ENCODE results near the gene TRAPPC8. TPM values are rescaled to one million over a fixed set of nuclear protein-coding genes. Genes with fewer than 3 reads are reported as not detected.

TRAPPC8 gene
- total RNA-seq, 2 experiments from 2014 or later: 40.1 to 42.7 TPM

DNA sequence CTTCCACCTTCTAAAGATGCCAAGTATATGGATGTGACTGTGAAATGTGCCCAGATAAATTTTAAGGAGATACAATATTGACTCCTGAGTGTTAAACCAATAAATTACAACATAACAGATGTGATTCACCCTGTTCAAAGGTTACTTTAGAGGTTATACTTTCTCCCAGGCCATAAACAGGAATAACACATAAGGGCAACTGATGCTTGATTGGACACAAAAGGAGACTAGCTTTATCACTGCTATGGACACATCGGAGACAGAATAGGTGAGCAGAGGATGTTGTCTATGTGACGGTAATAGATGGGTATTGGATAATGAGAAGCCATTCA, 150.4 kb downstream of the TRAPPC8 start:
- no peak overlapping the region for H3K4me3 Mint-ChIP-seq
- no peak for DNase-seq
- no peaks in the 10 kb centered on the region for H3K4me1 Mint-ChIP-seq
- ChIA-PET CTCF (no interaction called here), POLR2A (no interaction called here)
- no peaks in the 10 kb centered on the region for H3K9me3 Mint-ChIP-seq
- no peak overlapping the region for H3K27ac Mint-ChIP-seq
- H3K27me3 Mint-ChIP-seq: no peaks in the 10 kb centered on the region
- no peaks in the 10 kb centered on the region for H3K36me3 Mint-ChIP-seq (ENCODE audit: low read depth)

DNA sequence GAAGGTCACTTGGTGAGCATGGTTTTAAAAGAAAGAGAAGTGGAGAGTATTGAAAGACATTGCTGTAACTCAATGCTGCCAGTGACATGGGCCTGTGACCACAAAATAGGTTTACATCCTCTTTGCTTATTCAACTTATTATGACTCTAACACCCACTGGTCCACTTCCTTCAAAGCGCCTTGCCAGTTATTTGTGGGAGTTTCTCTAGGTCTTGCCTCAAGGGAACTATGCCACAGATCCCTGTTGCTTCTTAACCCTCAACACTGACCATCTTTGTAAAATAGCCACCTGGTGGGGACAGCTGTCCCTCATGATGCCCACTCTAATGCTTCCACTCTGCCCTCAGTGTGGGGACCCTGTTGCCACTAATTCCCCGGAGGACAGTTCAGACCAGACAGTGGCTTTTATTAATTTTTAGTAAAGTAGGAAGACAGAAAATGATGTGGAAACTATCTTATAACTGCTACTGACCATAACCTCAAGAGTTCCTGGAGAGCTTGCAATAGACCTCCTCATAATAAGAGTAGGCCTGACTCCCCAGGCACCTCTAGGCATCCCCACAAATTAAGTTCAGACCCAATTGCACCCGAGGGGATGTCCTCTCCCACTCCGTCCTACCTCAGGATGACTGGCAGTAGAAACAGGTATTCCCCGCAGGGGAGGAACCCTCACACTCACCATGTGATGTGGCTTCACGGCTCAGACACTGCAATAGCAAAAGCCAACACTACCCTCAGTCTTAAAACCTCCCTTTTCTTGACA, 150.9 kb downstream of the TRAPPC8 start:
- POLR2A ChIA-PET: no interaction called here

DNA sequence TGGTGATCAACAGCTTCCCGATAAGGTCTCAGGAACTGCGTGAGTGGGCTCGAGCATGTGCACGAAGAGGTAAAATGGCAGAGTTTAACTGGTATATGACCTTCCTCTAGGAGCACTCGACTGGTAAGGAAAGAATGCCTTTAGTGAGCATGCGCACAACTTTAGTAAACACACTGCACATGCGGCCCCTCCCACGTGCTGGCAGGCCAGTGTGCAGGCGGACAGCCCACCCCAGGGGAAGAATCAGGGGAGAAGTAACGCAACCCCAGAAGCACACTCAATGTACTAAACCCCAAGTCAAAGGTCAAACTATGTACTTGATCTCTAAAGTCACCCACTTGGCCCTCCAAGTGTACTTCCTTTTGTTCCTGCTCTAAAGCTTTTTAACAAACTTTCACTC, 153.5 kb downstream of the TRAPPC8 start:
- POLR2A ChIA-PET: no interaction called here
- CTCF ChIA-PET: no interaction called here
- no peaks in the 10 kb centered on the region for H3K36me3 Mint-ChIP-seq (ENCODE audit: low read depth)
- no peak overlapping the region for H3K4me3 Mint-ChIP-seq
- no peak overlapping the region for H3K27ac Mint-ChIP-seq
- DNase-seq: no peak
- no peaks in the 10 kb centered on the region for H3K4me1 Mint-ChIP-seq
- H3K9me3 Mint-ChIP-seq: no peaks in the 10 kb centered on the region
- H3K27me3 Mint-ChIP-seq: no peaks in the 10 kb centered on the region

More for the DNA sequence above, 150.9 kb downstream of the TRAPPC8 start:
- Mint-ChIP-seq H3K27me3 (no peaks in the 10 kb centered on the region), H3K4me1 (no peaks in the 10 kb centered on the region), H3K27ac (no peak overlapping the region), H3K36me3 (ENCODE audit: low read depth) (no peaks in the 10 kb centered on the region), H3K9me3 (no peaks in the 10 kb centered on the region), H3K4me3 (no peak overlapping the region)
- DNase-seq: no peak
- CTCF ChIA-PET: no interaction called here

DNA sequence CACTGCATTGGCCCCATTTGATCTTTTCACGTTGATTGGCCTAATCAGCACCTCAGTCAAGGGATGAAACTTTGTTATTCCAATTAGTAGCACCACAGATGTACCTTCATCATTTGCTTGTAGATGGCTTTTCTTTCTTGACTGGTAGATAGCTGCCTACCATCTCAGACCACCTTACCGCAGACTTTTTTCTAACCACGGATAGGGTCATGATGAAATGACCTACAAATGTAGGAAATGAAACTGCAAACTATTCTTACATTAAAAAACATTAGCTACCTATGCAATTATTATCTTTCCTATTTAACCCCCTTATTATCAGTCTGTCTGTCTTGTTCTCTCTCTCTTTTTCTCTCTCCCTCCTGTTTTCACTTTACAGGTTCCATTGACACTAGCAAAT, 159.9 kb downstream of the TRAPPC8 start:
- DNase-seq: no peak
- Mint-ChIP-seq H3K9me3 (peaks cover 15% of the 10 kb centered on the region), H3K36me3 (ENCODE audit: low read depth) (no peaks in the 10 kb centered on the region), H3K27me3 (peaks cover 3% of the 10 kb centered on the region), H3K27ac (no peak overlapping the region), H3K4me1 (no peaks in the 10 kb centered on the region), H3K4me3 (no peak overlapping the region)
- ChIA-PET POLR2A (no interaction called here), CTCF (no interaction called here)

Other genes starting within 250 kb of the TRAPPC8 start
- under 1 TPM in 1 of 2 experiments, not detected in 1; 0.30 TPM for gene SLC25A52, start 182.2 kb downstream of the TRAPPC8 start, total RNA-seq
- gene RNF125, start 75.7 kb upstream of the TRAPPC8 start, total RNA-seq: 10 to 100 TPM; 43.8 to 48.4 TPM
- gene RNF138, start 148.7 kb upstream of the TRAPPC8 start, total RNA-seq: 10 to 100 TPM; 64.6 to 67.0 TPM
- under 1 TPM in 1 of 2 experiments, not detected in 1; 0.13 TPM for gene MEP1B, start 246.9 kb upstream of the TRAPPC8 start, total RNA-seq